K562 (cell line): ENCODE data around the gene CFAP157. TPM values are rescaled to one million over a fixed set of nuclear protein-coding genes. Genes with fewer than 3 reads are reported as not detected.

Source experiments
- ATAC-seq: fragments of 200-7000 bp; cut with Tn5 transposase; 3 replicates; pipeline ENCODE4 v1.9.1; 2020; ENCODE audit warnings: moderate library complexity
- BruUV-seq: library from RNA; stranded (reverse); fragments of 400-500 nt; replicated peaks from 2 replicates; lab custom pipeline; 2021; lab: Mats Ljungman, UMichigan
- CTCF ChIA-PET: fragments of 300-600 bp; formaldehyde crosslinking; extraction: SDS; loops from one replicate; lab custom pipeline; 2021; ENCODE audit warnings: low intra/inter-chr PET ratio; lab: Yijun Ruan, JAX
- POLR2A ChIA-PET: fragments of 300-600, 350-650 bp; sonication (Branson Sonifier 250); formaldehyde crosslinking; extraction: SDS; loops from one replicate; lab custom pipeline; 2021; ENCODE audit warnings: antibody characterized with exemption, inconsistent platforms; lab: Yijun Ruan, JAX
- DNase-seq, 4 experiments: peaks; one replicate each; pipeline versions ENCODE4 v3.0.0 to v3.0.0-alpha.2; 2011 to 2018; ENCODE audit warnings: low spot score in 3 of 4, mixed read lengths in 3 of 4; ENCODE audit errors: extremely low read depth in 1 of 4
- FAIRE-seq: peaks from 2 replicates; lab custom pipeline; 2011; peaks lifted over from hg19 to GRCh38; lab: Jason Lieb, UNC
- H2AFZ ChIP-seq: 2 replicates; pipeline ENCODE4 v1.6.0; 2011; ENCODE audit warnings: low read depth, low read length, control low read depth, inconsistent platforms
- H3K27ac ChIP-seq: fragments of 200-600 bp; 3 replicates; pipeline ENCODE4 v1.8.0; 2011; ENCODE audit warnings: low read depth, mild to moderate bottlenecking, control low read depth, inconsistent platforms, low read length, moderate library complexity, mixed read lengths; ENCODE audit errors: extremely low read depth
- H3K27me3 ChIP-seq, 2 experiments: fragments of 300-600 bp in 1 of 2; 2 replicates in 1 of 2; 3 replicates in 1 of 2; pipeline versions ENCODE4 v1.6.0 to v1.8.0; 2011; ENCODE audit warnings: inconsistent platforms in 2 of 2, low read length in 2 of 2, mild to moderate bottlenecking in 1 of 2, mixed read lengths in 1 of 2, moderate library complexity in 1 of 2; ENCODE audit not compliant: control insufficient read depth in 2 of 2, insufficient read depth in 2 of 2
- H3K36me3 ChIP-seq: fragments of 300-600 bp; 3 replicates; pipeline ENCODE4 v1.8.0; 2011; ENCODE audit warnings: mild to moderate bottlenecking, low read length, inconsistent platforms; ENCODE audit not compliant: control insufficient read depth, insufficient read depth
- H3K4me1 ChIP-seq, 2 experiments: fragments of 200-600 bp in 1 of 2; replicated peaks in 1 of 2; 2 replicates in 1 of 2; 3 replicates in 1 of 2; pipeline versions ENCODE4 v1.5.1 to v1.8.0; 2011; ENCODE audit warnings: inconsistent platforms in 2 of 2, low read length in 2 of 2, mild to moderate bottlenecking in 1 of 2, mixed read lengths in 1 of 2, moderate library complexity in 1 of 2; ENCODE audit not compliant: control insufficient read depth in 2 of 2, insufficient read depth in 2 of 2
- H3K4me2 ChIP-seq: 2 replicates; pipeline ENCODE4 v1.6.1; 2011; ENCODE audit warnings: low read length, control low read depth, inconsistent platforms, mixed read lengths; ENCODE audit not compliant: insufficient read depth
- H3K4me3 ChIP-seq: fragments of 200-600 bp; sonication (generic), shearing (Covaris generic); 2 replicates; pipeline ENCODE4 v1.5.1; 2016; ENCODE audit warnings: control low read depth, inconsistent platforms
- H3K79me2 ChIP-seq: fragments of 200-600 bp; 3 replicates; pipeline ENCODE4 v1.8.0; 2011; ENCODE audit warnings: low read length, inconsistent platforms; ENCODE audit not compliant: control insufficient read depth, insufficient read depth
- H3K9ac ChIP-seq, 2 experiments: 2 replicates each; pipeline versions ENCODE4 v1.6.0 to v1.6.1; 2011; ENCODE audit warnings: low read depth in 2 of 2, low read length in 2 of 2, control low read depth in 1 of 2, inconsistent platforms in 1 of 2, mild to moderate bottlenecking in 1 of 2, mixed read lengths in 1 of 2; ENCODE audit not compliant: insufficient read depth in 1 of 2
- H3K9me1 ChIP-seq: one replicate; pipeline ENCODE4 v1.6.0; 2011; ENCODE audit warnings: inconsistent platforms, mild to moderate bottlenecking, low read length, moderate library complexity; ENCODE audit not compliant: control insufficient read depth, insufficient read depth
- H3K9me3 ChIP-seq: replicated peaks from 2 replicates; pipeline ENCODE4 v1.5.1; 2011; ENCODE audit warnings: low read depth, low read length, inconsistent platforms; ENCODE audit not compliant: control insufficient read depth, insufficient read depth
- H4K20me1 ChIP-seq: replicated peaks from 2 replicates; pipeline ENCODE4 v1.6.1; 2011; ENCODE audit warnings: low read length, inconsistent platforms, mixed read lengths; ENCODE audit not compliant: control insufficient read depth, insufficient read depth
- CTBP1 ChIP-seq: fragments of 450-650 bp; IDR thresholded peaks from 2 replicates; pipeline ENCODE4 v1.6.1; 2016; ENCODE audit warnings: borderline replicate concordance
- GATA2 ChIP-seq: sonication (generic); formaldehyde crosslinking; IDR thresholded peaks from 2 replicates; pipeline ENCODE4 v1.4.0; 2020; ENCODE audit warnings: mild to moderate bottlenecking, missing genetic modification reagents
- MAZ ChIP-seq, 2 experiments: fragments of 450-650 bp in 1 of 2; sonication (generic) in 1 of 2; formaldehyde crosslinking; IDR thresholded peaks in 1 of 2; conservative IDR thresholded peaks in 1 of 2; 2 replicates each; pipeline versions ENCODE4 v1.4.0 to v1.5.0; 2020; ENCODE audit warnings: mild to moderate bottlenecking in 1 of 2, missing genetic modification reagents in 1 of 2
- MCM3 ChIP-seq: fragments of 450-650 bp; IDR thresholded peaks from 2 replicates; pipeline ENCODE4 v1.6.1; 2016
- RCOR1 ChIP-seq, 2 experiments: IDR thresholded peaks; 2 replicates each; pipeline ENCODE4 v1.6.1; 2012; ENCODE audit warnings: low read depth in 2 of 2, low read length in 2 of 2, borderline replicate concordance in 1 of 2, improper control_type of control experiment in 1 of 2
- SPI1 ChIP-seq: IDR thresholded peaks from 2 replicates; pipeline ENCODE4 v1.6.1; 2011; ENCODE audit warnings: low read depth, low read length, control low read depth, borderline replicate concordance
- TFAP4 ChIP-seq: sonication (generic); formaldehyde crosslinking; IDR thresholded peaks from 2 replicates; pipeline ENCODE4 v1.8.0; 2022; ENCODE audit warnings: missing genetic modification reagents, mild to moderate bottlenecking, moderate library complexity, borderline replicate concordance
- VEZF1 ChIP-seq: fragments of 200-800 bp; sonication (Bioruptor generic); IDR thresholded peaks from 2 replicates; pipeline ENCODE4 v1.6.1; 2017; ENCODE audit warnings: missing genetic modification characterization, missing compliant biosample characterization
- ZNF347 ChIP-seq: fragments of 450-650 bp; formaldehyde crosslinking; IDR thresholded peaks from 2 replicates; pipeline ENCODE4 v1.4.0; 2020; ENCODE audit warnings: low read depth, mild to moderate bottlenecking, moderate library complexity
- WGBS: fragments of 100-300 bp; shearing (Covaris generic); methylation state at CpG from one replicate; pipeline ENCODE4 v1.1.6; 2016; ENCODE audit warnings: low coverage, mixed read lengths; ENCODE audit not compliant: insufficient coverage; ENCODE audit errors: missing lambda C conversion rate; 5-methylcytosine and 5-hydroxymethylcytosine counted together
- in situ Hi-C: fragments of 300-500 bp; cut with MboI; formaldehyde crosslinking; loops from 4 replicates; pipeline ENCODE4 v1.15.0; 2018; ENCODE audit warnings: inconsistent platforms, mixed read lengths
- intact Hi-C: fragments of 100-400 bp; cut with micrococcal nuclease; formaldehyde crosslinking; loops from 2 replicates; pipeline ENCODE4 v1.14.2; 2022
- polyA plus RNA-seq, 8 experiments: library from polyadenylated mRNA; depleted of rRNA in 4 of 8; stranded (reverse) in 5 of 8; unstranded in 3 of 8; fragments of >200 nt; fragmentation: Nextera tagmentation in 2 of 8; fragmentation: Illumina TruSeq in 1 of 8; extraction: Ambion mirVana in 2 of 8; extraction: Trizol in 1 of 8; gene quantifications; 2 replicates each; pipeline versions ENCODE4 v1.2.1 to v1.2.3, GENCODE V29; 2011 to 2014; ENCODE audit warnings: inconsistent platforms in 1 of 8, missing spikeins in 1 of 8
- total RNA-seq, 7 experiments: library from RNA; depleted of rRNA in 6 of 7; stranded (reverse); fragments of >200 nt in 6 of 7; fragmentation: Illumina TruSeq in 2 of 7; extraction: Trizol in 2 of 7; gene quantifications; 2 replicates each; pipeline versions ENCODE4 v1.2.1 to v1.2.3, GENCODE V29; 2011 to 2021; ENCODE audit warnings: low replicate concordance in 1 of 7

CFAP157 gene
- total and polyA plus RNA-seq, 9 of the 15 experiments (the other 6 are each of a cell fraction or from before 2014, with no cell fraction given), result 0.03 TPM; not detected in 8

GRCh38 chr9:127762111-127762676 is 55.4 kb downstream of the CFAP157 start:
- DNase-seq, result no peak
- intact Hi-C loops, result no loop called here
- no peak for FAIRE-seq
- Histone ChIP-seq H3K4me3 (no peak overlapping the region), H3K27ac (no peak overlapping the region), H3K9me3 (no peaks in the 10 kb centered on the region), H3K4me2 (peak overlapping the region; percentile 49), H2AFZ (peak overlapping the region; percentile 62), H4K20me1 (no peaks in the 10 kb centered on the region; the same call in 1 of the 2 replicates), H3K9me1 (peaks cover 3% of the 10 kb centered on the region), H3K27me3 (no peaks in the 10 kb centered on the region; a peak in 1 of 5 replicates), H3K36me3 (no peaks in the 10 kb centered on the region), H3K79me2 (no peaks in the 10 kb centered on the region), H3K4me1 (peaks cover 21 to 33% of the 10 kb centered on the region in 2 experiments), H3K9ac (peak overlapping the region in 1 of 2 experiments; percentile 55; a peak in 2 of 4 replicates)
- ChIA-PET POLR2A (interaction anchor here (0.5 to 1.4 kb wide), 5 partner anchors 9 to 145 kb away, joined by 3 to 5 read pairs (median 4); no protein-coding TSS in a partner anchor), CTCF (no interaction called here)
- in situ Hi-C loops, result loop anchor here (25.0 kb wide), 1 partner anchor 600 kb away; the partner anchor contains the start of gene URM1
- no TSS peak for BruUV-seq
- TF ChIP-seq GATA2 (CRISPR knock-in tag), result 0 out of 2 replicates have a peak, but pooled peaks have one; percentile 3
- peak; percentile 39; the same call in 1 of the 2 replicates for TF ChIP-seq TFAP4 (CRISPR knock-in tag)
- peak; percentile 49; the same call in 1 of the 2 replicates for TF ChIP-seq VEZF1 (CRISPR knock-in tag)
- TF ChIP-seq ZNF347, result no peak
- peak in 1 of 2 experiments; percentile 53; a peak in 1 of 4 replicates for TF ChIP-seq MAZ (CRISPR knock-in tag; conservative IDR thresholded peaks at IDR 0.05 in 1 of 2, IDR thresholded peaks at IDR 0.05 in 1 of 2)
- peak; percentile 40; the same call in 1 of the 2 replicates for TF ChIP-seq SPI1
- peak in 1 of 2 experiments; percentile 69; a peak in 1 of 4 replicates for TF ChIP-seq RCOR1 (IDR thresholded peaks at IDR 0.05; ENCODE audit: borderline replicate concordance in 1 of 2, low read depth in 2 of 2, low read length in 2 of 2)
- TF ChIP-seq MCM3, result no peak
- peak; percentile 79; the same call in 1 of the 2 replicates for TF ChIP-seq CTBP1
- 10% methylated on average over 15 of the region's 16 CpGs for WGBS
- ATAC-seq, result peak; percentile 8; the same call in 1 of the 3 replicates
